Measurements from ENCODE around the gene MAVS.
"Not testable (repeated sequence)": the region's sequence is repeated elsewhere in the genome, so short reads cannot be mapped to it uniquely, and the experiment has no call there.

MAVS gene

DNA sequence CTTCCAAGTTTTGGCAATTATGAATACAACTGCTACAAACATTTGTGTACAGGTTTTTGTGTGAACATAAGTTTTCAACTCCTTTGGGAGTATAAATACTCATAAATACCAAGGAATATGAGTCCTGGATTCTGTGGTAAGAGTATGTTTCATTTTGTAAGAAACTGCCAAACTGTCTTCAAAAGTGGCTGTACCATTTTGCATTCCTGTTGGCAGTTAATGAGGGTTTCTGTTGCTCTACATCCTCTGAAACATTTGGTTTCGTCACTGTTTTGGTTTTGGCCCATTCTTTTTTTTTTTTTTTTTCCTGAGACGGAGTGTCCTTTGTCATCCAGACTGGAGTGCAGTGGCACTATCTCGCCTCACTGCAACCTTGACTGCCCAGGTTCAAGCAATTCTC is 17.8 kb upstream of the MAVS start:
- ATAC-seq: no peak
- TF ChIP-seq TOX (CRISPR knock-in tag; IDR thresholded peaks at IDR 0.05; ENCODE audit: borderline replicate concordance) (no peak), PATZ1 (CRISPR knock-in tag; IDR thresholded peaks at IDR 0.05; ENCODE audit: borderline replicate concordance) (no peak), CREB5 (CRISPR knock-in tag; IDR thresholded peaks at IDR 0.05; ENCODE audit: low read depth) (no peak), CSRNP3 (CRISPR knock-in tag; IDR thresholded peaks at IDR 0.05) (no peak), ZNF70 (CRISPR knock-in tag; IDR thresholded peaks at IDR 0.05) (no peak), ESRRG (CRISPR knock-in tag; IDR thresholded peaks at IDR 0.05) (no peak), TCF4 (CRISPR knock-in tag; IDR thresholded peaks at IDR 0.05; ENCODE audit: borderline replicate concordance) (no peak), PPARA (CRISPR knock-in tag; IDR thresholded peaks at IDR 0.05; ENCODE audit: borderline replicate concordance) (no peak), OSR1 (CRISPR knock-in tag; IDR thresholded peaks at IDR 0.05) (no peak), GLIS3 (CRISPR knock-in tag; IDR thresholded peaks at IDR 0.05) (no peak), ZNF8 (CRISPR knock-in tag; IDR thresholded peaks at IDR 0.05) (no peak), RARB (CRISPR knock-in tag; IDR thresholded peaks at IDR 0.05) (no peak), ZFP30 (CRISPR knock-in tag; IDR thresholded peaks at IDR 0.05) (no peak), ZC3H10 (CRISPR knock-in tag; IDR thresholded peaks at IDR 0.05) (no peak)
- TF ChIP-seq, protein P1, sequence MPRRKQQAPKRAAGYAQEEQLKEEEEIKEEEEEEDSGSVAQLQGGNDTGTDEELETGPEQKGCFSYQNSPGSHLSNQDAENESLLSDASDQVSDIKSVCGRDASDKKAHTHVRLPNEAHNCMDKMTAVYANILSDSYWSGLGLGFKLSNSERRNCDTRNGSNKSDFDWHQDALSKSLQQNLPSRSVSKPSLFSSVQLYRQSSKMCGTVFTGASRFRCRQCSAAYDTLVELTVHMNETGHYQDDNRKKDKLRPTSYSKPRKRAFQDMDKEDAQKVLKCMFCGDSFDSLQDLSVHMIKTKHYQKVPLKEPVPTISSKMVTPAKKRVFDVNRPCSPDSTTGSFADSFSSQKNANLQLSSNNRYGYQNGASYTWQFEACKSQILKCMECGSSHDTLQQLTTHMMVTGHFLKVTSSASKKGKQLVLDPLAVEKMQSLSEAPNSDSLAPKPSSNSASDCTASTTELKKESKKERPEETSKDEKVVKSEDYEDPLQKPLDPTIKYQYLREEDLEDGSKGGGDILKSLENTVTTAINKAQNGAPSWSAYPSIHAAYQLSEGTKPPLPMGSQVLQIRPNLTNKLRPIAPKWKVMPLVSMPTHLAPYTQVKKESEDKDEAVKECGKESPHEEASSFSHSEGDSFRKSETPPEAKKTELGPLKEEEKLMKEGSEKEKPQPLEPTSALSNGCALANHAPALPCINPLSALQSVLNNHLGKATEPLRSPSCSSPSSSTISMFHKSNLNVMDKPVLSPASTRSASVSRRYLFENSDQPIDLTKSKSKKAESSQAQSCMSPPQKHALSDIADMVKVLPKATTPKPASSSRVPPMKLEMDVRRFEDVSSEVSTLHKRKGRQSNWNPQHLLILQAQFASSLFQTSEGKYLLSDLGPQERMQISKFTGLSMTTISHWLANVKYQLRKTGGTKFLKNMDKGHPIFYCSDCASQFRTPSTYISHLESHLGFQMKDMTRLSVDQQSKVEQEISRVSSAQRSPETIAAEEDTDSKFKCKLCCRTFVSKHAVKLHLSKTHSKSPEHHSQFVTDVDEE (CRISPR knock-in tag; IDR thresholded peaks at IDR 0.05): no peak
- TF ChIP-seq, protein P2, sequence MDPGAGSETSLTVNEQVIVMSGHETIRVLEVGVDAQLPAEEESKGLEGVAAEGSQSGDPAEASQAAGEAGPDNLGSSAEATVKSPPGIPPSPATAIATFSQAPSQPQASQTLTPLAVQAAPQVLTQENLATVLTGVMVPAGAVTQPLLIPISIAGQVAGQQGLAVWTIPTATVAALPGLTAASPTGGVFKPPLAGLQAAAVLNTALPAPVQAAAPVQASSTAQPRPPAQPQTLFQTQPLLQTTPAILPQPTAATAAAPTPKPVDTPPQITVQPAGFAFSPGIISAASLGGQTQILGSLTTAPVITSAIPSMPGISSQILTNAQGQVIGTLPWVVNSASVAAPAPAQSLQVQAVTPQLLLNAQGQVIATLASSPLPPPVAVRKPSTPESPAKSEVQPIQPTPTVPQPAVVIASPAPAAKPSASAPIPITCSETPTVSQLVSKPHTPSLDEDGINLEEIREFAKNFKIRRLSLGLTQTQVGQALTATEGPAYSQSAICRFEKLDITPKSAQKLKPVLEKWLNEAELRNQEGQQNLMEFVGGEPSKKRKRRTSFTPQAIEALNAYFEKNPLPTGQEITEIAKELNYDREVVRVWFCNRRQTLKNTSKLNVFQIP (CRISPR knock-in tag; IDR thresholded peaks at IDR 0.05; ENCODE audit: borderline replicate concordance, low read depth): no peak

DNA sequence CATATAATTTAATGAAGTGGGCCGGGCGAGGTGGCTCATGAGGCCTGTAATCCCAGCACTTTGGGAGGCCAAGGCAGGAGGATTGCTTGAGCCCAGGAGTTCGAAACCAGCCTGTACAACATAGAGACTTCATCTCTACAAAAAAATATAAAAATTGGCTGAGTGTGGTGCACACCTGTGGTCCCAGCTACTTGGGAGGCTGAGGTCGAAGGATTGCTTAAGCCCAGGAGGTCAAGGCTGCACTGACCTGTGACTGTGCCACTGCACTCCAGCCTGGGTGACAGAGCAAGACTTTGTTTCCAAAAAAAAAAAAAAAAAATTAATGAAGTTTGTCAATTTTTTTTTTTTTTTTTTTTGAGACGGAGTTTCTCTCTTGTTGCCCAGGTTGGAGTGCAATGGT is 16.7 kb upstream of the MAVS start:
- ATAC-seq: not testable (repeated sequence)

- no peak for TF ChIP-seq OSR1 (CRISPR knock-in tag; IDR thresholded peaks at IDR 0.05)
- TF ChIP-seq, protein P2 (CRISPR knock-in tag; IDR thresholded peaks at IDR 0.05; ENCODE audit: borderline replicate concordance, low read depth): no peak
- TF ChIP-seq ZFP30 (CRISPR knock-in tag; IDR thresholded peaks at IDR 0.05): no peak
- TF ChIP-seq, protein P1 (CRISPR knock-in tag; IDR thresholded peaks at IDR 0.05): no peak
- TF ChIP-seq TCF4 (CRISPR knock-in tag; IDR thresholded peaks at IDR 0.05; ENCODE audit: borderline replicate concordance): no peak
- no peak for TF ChIP-seq SNAI2 (CRISPR knock-in tag; IDR thresholded peaks at IDR 0.05)
- TF ChIP-seq RARB (CRISPR knock-in tag; IDR thresholded peaks at IDR 0.05): no peak
- no peak for TF ChIP-seq ISL1 (CRISPR knock-in tag; IDR thresholded peaks at IDR 0.05)
- no peak for TF ChIP-seq CSRNP3 (CRISPR knock-in tag; IDR thresholded peaks at IDR 0.05)
- TF ChIP-seq ZNF8 (CRISPR knock-in tag; IDR thresholded peaks at IDR 0.05): no peak
- ATAC-seq: no peak
Observed at GRCh38 chr20:3836132-3836531, 10.5 kb upstream of the MAVS start.
